Skeletal muscle satellite cell (primary cell): Measurements from ENCODE around the gene PPP1R16B. TPM values are rescaled to one million over a fixed set of nuclear protein-coding genes. Genes with fewer than 3 reads are reported as not detected.

ENCODE experiments used
- H3K27me3 ChIP-seq: 2 replicates; pipeline ENCODE4 v1.7.0; 2013; ENCODE audit warnings: low read length; ENCODE audit not compliant: control insufficient read depth, insufficient read depth
- H3K36me3 ChIP-seq: 2 replicates; pipeline ENCODE4 v1.7.0; 2013; ENCODE audit warnings: mild to moderate bottlenecking, control low read depth, low read length; ENCODE audit not compliant: insufficient read depth
- H3K4me1 ChIP-seq: 2 replicates; pipeline ENCODE4 v1.7.0; 2013; ENCODE audit warnings: low read length; ENCODE audit not compliant: control insufficient read depth, insufficient read depth
- H3K4me2 ChIP-seq: 2 replicates; pipeline ENCODE4 v1.7.0; 2013; ENCODE audit warnings: mild to moderate bottlenecking, low read length
- H3K4me3 ChIP-seq: 2 replicates; pipeline ENCODE4 v1.7.0; 2013; ENCODE audit warnings: low read length
- H3K9ac ChIP-seq: 2 replicates; pipeline ENCODE4 v1.7.0; 2013; ENCODE audit warnings: mild to moderate bottlenecking, low read depth, low read length, moderate library complexity
- H3K9me3 ChIP-seq: replicated peaks from 2 replicates; pipeline ENCODE4 v1.7.0; 2013; ENCODE audit warnings: mild to moderate bottlenecking, control low read depth, low read length
- small RNA-seq: library from RNA; depleted of rRNA; stranded (forward); fragments of <200 nt; gene quantifications from one replicate; pipeline ENCODE3, GENCODE V24; 2012

The PPP1R16B gene

DNA sequence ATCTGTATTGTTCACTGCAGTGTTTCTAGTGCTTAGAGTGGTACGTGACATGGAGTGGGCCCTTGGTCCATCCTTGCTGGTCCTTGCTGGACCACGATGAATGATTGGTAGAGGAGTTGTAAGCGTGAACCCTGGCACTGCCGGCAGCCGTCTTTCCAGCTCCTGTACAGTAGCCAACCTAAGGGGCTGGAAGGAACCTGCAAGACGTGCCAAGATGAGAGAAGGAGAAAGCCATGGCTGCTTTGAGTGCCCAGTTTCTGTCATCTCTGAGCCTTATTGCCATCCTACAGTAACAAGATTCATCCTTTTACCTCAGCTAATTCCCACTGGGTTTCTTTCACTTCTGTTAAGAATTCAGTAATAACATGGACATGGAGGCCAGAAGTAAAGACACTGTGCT, 162.6 kb downstream of the PPP1R16B start:
- Histone ChIP-seq H3K9ac (no peak overlapping the region), H3K9me3 (no peaks in the 10 kb centered on the region), H3K4me3 (no peak overlapping the region), H3K27me3 (no peaks in the 10 kb centered on the region), H3K36me3 (peaks cover 4% of the 10 kb centered on the region), H3K4me1 (peaks cover 25% of the 10 kb centered on the region), H3K4me2 (no peak overlapping the region)

GRCh38 chr20:38969708-38970107, 164.2 kb downstream of the PPP1R16B start:
- H3K27me3 ChIP-seq = no peaks in the 10 kb centered on the region
- H3K4me1 ChIP-seq = peaks cover 31% of the 10 kb centered on the region
- peaks cover 4% of the 10 kb centered on the region for H3K36me3 ChIP-seq
- peak overlapping the region; percentile 59 for H3K9ac ChIP-seq
- peak overlapping the region; percentile 43 for H3K4me2 ChIP-seq
- H3K4me3 ChIP-seq = peak overlapping the region; percentile 21
- no peaks in the 10 kb centered on the region for H3K9me3 ChIP-seq

DNA sequence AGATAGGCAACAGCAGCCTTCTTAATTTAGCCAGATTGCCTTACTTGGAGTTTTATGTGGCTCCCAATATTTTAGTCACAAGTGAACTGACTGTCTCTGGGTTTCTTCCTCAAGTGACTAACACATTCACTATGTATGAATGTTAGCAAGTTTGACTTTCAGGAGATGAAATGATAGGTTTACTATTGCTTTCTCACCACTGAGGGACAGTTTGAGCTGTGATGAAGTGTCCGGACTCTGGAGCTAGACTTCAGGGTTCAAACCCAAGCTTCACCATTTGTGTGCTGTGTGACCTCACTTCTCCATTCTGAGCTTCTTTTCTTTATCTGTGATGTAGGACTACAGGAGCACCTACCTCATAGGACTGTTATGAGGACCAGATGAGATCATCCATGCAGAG, 164.8 kb downstream of the PPP1R16B start:
- Histone ChIP-seq H3K4me2 (peak overlapping the region; percentile 43), H3K27me3 (no peaks in the 10 kb centered on the region), H3K4me3 (peak overlapping the region; percentile 21), H3K9ac (peak overlapping the region; percentile 59), H3K4me1 (peaks cover 31% of the 10 kb centered on the region), H3K36me3 (peaks cover under 1% of the 10 kb centered on the region), H3K9me3 (no peaks in the 10 kb centered on the region)

Small RNA genes within 50 kb of the gene (small RNA-seq; reads per million reads assigned to genes)
- gene AL023803.1 = not detected
